Activated T-helper 1 cell treated with anti-CD3 and anti-CD28 coated beads, Interleukin-12 subunit alpha, Interleukin-12 subunit beta, Interleukin-2, Interleukin-4 antibody, amounts not matched to agents 30 ng/mL and 10 ng/mL and 1 ng/mL, durations not matched to agents 14 hours and 24 hours and 36 hours (primary cell): Measurements from ENCODE around the gene PPIP5K2. TPM values are rescaled to one million over a fixed set of nuclear protein-coding genes. Genes with fewer than 3 reads are reported as not detected.
"Not testable (repeated sequence)": the region's sequence is repeated elsewhere in the genome, so short reads cannot be mapped to it uniquely, and the experiment has no call there.

Experiments used
- DNase-seq: peaks from one replicate; pipeline ENCODE4 v3.0.0; 2021; ENCODE audit warnings: low spot score
- H3K27ac Mint-ChIP-seq: one replicate; pipeline ENCODE4 v1.8.0; 2021; ENCODE audit warnings: mild to moderate bottlenecking, mixed read lengths
- H3K27me3 Mint-ChIP-seq: one replicate; pipeline ENCODE4 v1.8.0; 2022; ENCODE audit warnings: mild to moderate bottlenecking, moderate library complexity, mixed read lengths; ENCODE audit not compliant: insufficient read depth
- H3K36me3 Mint-ChIP-seq: one replicate; pipeline ENCODE4 v1.8.0; 2021; ENCODE audit warnings: low read depth, mixed read lengths
- H3K4me1 Mint-ChIP-seq: one replicate; pipeline ENCODE4 v1.8.0; 2021; ENCODE audit warnings: low read depth, mixed read lengths
- H3K4me3 Mint-ChIP-seq: one replicate; pipeline ENCODE4 v1.8.0; 2021; ENCODE audit warnings: mild to moderate bottlenecking, moderate library complexity, mixed read lengths
- H3K9me3 Mint-ChIP-seq: one replicate; pipeline ENCODE4 v1.8.0; 2021; ENCODE audit warnings: mixed read lengths
- intact Hi-C: fragments of 100-400 bp; cut with micrococcal nuclease; formaldehyde crosslinking; loops from one replicate; pipeline ENCODE4 v1.15.1; 2024
- total RNA-seq: library from RNA; stranded (reverse); gene quantifications from 2 replicates; pipeline ENCODE4 v1.2.3, GENCODE V29; 2022

Gene PPIP5K2
- total RNA-seq, 1 donor from 2014 or later: 47.6 TPM

GRCh38 chr5:103132684-103133083, 12.6 kb downstream of the PPIP5K2 start:
- Mint-ChIP-seq H3K9me3 (no peaks in the 10 kb centered on the region), H3K4me1 (peaks cover 29% of the 10 kb centered on the region), H3K4me3 (no peak overlapping the region), H3K27me3 (no peaks in the 10 kb centered on the region), H3K36me3 (peaks cover 17% of the 10 kb centered on the region), H3K27ac (no peak overlapping the region)
- intact Hi-C loops: no loop called here
- no peak for DNase-seq

- no peak for DNase-seq
- intact Hi-C loops: no loop called here
- Mint-ChIP-seq H3K9me3 (no peaks in the 10 kb centered on the region), H3K4me1 (peaks cover 28% of the 10 kb centered on the region), H3K4me3 (no peak overlapping the region), H3K27me3 (no peaks in the 10 kb centered on the region), H3K27ac (no peak overlapping the region), H3K36me3 (peaks cover 17% of the 10 kb centered on the region)
Measured at GRCh38 chr5:103133231-103133630, 13.1 kb downstream of the PPIP5K2 start.

GRCh38 chr5:103135461-103135860, 15.4 kb downstream of the PPIP5K2 start:
- peaks cover 19% of the 10 kb centered on the region for H3K4me1 Mint-ChIP-seq
- H3K4me3 Mint-ChIP-seq: no peak overlapping the region
- peaks cover 19% of the 10 kb centered on the region for H3K36me3 Mint-ChIP-seq
- H3K27ac Mint-ChIP-seq: no peak overlapping the region
- DNase-seq: no peak
- no peaks in the 10 kb centered on the region for H3K27me3 Mint-ChIP-seq
- H3K9me3 Mint-ChIP-seq: no peaks in the 10 kb centered on the region
- intact Hi-C loops: loop anchor here (5.0 kb wide), 2 partner anchors 193 to 268 kb away; no protein-coding TSS in a partner anchor

- Mint-ChIP-seq H3K4me1 (peaks cover 7% of the 10 kb centered on the region), H3K9me3 (no peaks in the 10 kb centered on the region), H3K36me3 (peaks cover 8% of the 10 kb centered on the region), H3K27me3 (no peaks in the 10 kb centered on the region), H3K27ac (no peak overlapping the region), H3K4me3 (no peak overlapping the region)
- intact Hi-C loops: loop anchor here (2.0 to 5.0 kb wide), 4 partner anchors 97 to 271 kb away; no protein-coding TSS in a partner anchor
- no peak for DNase-seq
Measured at GRCh38 chr5:103138202-103138690, 18.1 kb downstream of the PPIP5K2 start.

- H3K9me3 Mint-ChIP-seq: no peaks in the 10 kb centered on the region
- DNase-seq: peak; percentile 61
- H3K4me3 Mint-ChIP-seq: no peak overlapping the region
- H3K36me3 Mint-ChIP-seq: peaks cover 8% of the 10 kb centered on the region
- no peaks in the 10 kb centered on the region for H3K27me3 Mint-ChIP-seq
- H3K4me1 Mint-ChIP-seq: peaks cover 5% of the 10 kb centered on the region
- intact Hi-C loops: loop anchor here (1.0 to 5.0 kb wide), 10 partner anchors 19 to 603 kb away; partner anchors contain the start of genes GIN1 and PPIP5K2
- H3K27ac Mint-ChIP-seq: no peak overlapping the region
Measured at GRCh38 chr5:103139264-103139865, 19.3 kb downstream of the PPIP5K2 start.

- H3K9me3 Mint-ChIP-seq, H3K27me3 Mint-ChIP-seq, H3K36me3 Mint-ChIP-seq, H3K27ac Mint-ChIP-seq, DNase-seq, H3K4me3 Mint-ChIP-seq, H3K4me1 Mint-ChIP-seq, intact Hi-C loops: not testable (repeated sequence)
Measured at GRCh38 chr5:103142132-103142531, 22.0 kb downstream of the PPIP5K2 start.

GRCh38 chr5:103145196-103145595, 25.1 kb downstream of the PPIP5K2 start:
- Mint-ChIP-seq H3K9me3 (no peaks in the 10 kb centered on the region), H3K4me3 (no peak overlapping the region), H3K36me3 (no peaks in the 10 kb centered on the region), H3K27me3 (no peaks in the 10 kb centered on the region), H3K27ac (no peak overlapping the region), H3K4me1 (no peaks in the 10 kb centered on the region)
- no peak for DNase-seq
- intact Hi-C loops: no loop called here

- DNase-seq: no peak
- Mint-ChIP-seq H3K36me3 (peaks cover 3% of the 10 kb centered on the region), H3K4me3 (no peak overlapping the region), H3K27ac (no peak overlapping the region), H3K9me3 (no peaks in the 10 kb centered on the region), H3K27me3 (no peaks in the 10 kb centered on the region), H3K4me1 (no peaks in the 10 kb centered on the region)
- intact Hi-C loops: no loop called here
Measured at GRCh38 chr5:103148213-103148612, 28.1 kb downstream of the PPIP5K2 start.

- H3K4me3 Mint-ChIP-seq: no peak overlapping the region
Measured at GRCh38 chr5:103151156-103151555, 31.1 kb downstream of the PPIP5K2 start.

GRCh38 chr5:103166706-103167105, 46.6 kb downstream of the PPIP5K2 start:
- no peak overlapping the region for H3K27ac Mint-ChIP-seq
- no peaks in the 10 kb centered on the region for H3K9me3 Mint-ChIP-seq
- H3K36me3 Mint-ChIP-seq: peaks cover 14% of the 10 kb centered on the region
- H3K4me3 Mint-ChIP-seq: no peak overlapping the region
- H3K27me3 Mint-ChIP-seq: no peaks in the 10 kb centered on the region
- H3K4me1 Mint-ChIP-seq: no peaks in the 10 kb centered on the region
- no peak for DNase-seq
- intact Hi-C loops: no loop called here

More at GRCh38 chr5:103151156-103151555, 31.1 kb downstream of the PPIP5K2 start:
- no peaks in the 10 kb centered on the region for H3K9me3 Mint-ChIP-seq
- no peak overlapping the region for H3K27ac Mint-ChIP-seq
- DNase-seq: no peak
- intact Hi-C loops: no loop called here
- no peaks in the 10 kb centered on the region for H3K27me3 Mint-ChIP-seq
- H3K4me1 Mint-ChIP-seq: no peaks in the 10 kb centered on the region
- peaks cover 10% of the 10 kb centered on the region for H3K36me3 Mint-ChIP-seq

GRCh38 chr5:103174147-103174546, 54.0 kb downstream of the PPIP5K2 start:
- Mint-ChIP-seq H3K4me3 (no peak overlapping the region), H3K9me3 (no peaks in the 10 kb centered on the region), H3K36me3 (peaks cover 3% of the 10 kb centered on the region), H3K27me3 (no peaks in the 10 kb centered on the region), H3K4me1 (no peaks in the 10 kb centered on the region), H3K27ac (no peak overlapping the region)
- no peak for DNase-seq
- intact Hi-C loops: no loop called here

DNA sequence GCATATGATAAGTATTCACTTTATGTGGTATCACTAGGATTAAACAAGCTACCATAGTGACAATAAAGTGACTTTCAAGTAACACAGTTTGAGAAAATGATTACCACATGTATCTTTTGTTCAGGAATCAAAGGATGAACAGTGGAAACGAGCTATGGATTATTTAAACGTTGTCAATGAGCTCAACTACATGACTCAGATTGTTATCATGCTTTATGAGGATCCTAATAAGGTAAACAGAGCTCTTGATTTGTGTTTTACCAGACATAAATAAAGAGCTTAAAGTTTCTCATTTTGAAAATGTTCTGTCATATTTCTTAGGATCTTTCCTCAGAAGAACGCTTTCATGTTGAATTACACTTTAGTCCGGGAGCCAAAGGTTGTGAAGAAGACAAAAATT, 57.4 kb downstream of the PPIP5K2 start:
- H3K4me1 Mint-ChIP-seq: no peaks in the 10 kb centered on the region
- peaks cover 12% of the 10 kb centered on the region for H3K36me3 Mint-ChIP-seq
- H3K9me3 Mint-ChIP-seq: no peaks in the 10 kb centered on the region
- intact Hi-C loops: no loop called here
- no peak for DNase-seq
- H3K27me3 Mint-ChIP-seq: no peaks in the 10 kb centered on the region
- H3K27ac Mint-ChIP-seq: no peak overlapping the region
- H3K4me3 Mint-ChIP-seq: no peak overlapping the region

- no peak for DNase-seq
- H3K27ac Mint-ChIP-seq: no peak overlapping the region
- H3K36me3 Mint-ChIP-seq: peaks cover 13% of the 10 kb centered on the region
- intact Hi-C loops: no loop called here
- no peaks in the 10 kb centered on the region for H3K27me3 Mint-ChIP-seq
- no peaks in the 10 kb centered on the region for H3K9me3 Mint-ChIP-seq
- H3K4me3 Mint-ChIP-seq: no peak overlapping the region
- H3K4me1 Mint-ChIP-seq: no peaks in the 10 kb centered on the region
Measured at GRCh38 chr5:103178167-103178566, 58.1 kb downstream of the PPIP5K2 start.

DNA sequence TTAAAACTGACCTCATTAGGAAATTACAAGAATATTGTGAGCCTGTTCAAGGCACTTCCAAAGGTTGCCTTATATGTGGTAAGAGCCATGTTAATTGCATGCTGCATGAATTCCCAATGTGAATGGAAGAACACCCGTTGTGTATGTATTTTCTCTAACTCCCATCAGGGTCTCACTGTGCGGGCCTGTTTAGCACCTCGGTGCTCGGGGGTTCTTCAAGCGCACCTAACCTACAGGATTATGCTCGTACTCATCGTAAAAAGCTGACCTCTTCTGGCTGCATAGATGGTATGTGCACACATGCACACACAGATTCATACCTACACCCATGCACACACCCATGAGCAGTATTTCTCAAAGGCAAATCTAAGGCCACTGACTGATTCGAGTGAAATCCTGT, 66.1 kb downstream of the PPIP5K2 start:
- no peak for DNase-seq
- intact Hi-C loops: no loop called here
- H3K27ac Mint-ChIP-seq: no peak overlapping the region
- peaks cover 15% of the 10 kb centered on the region for H3K4me1 Mint-ChIP-seq
- no peaks in the 10 kb centered on the region for H3K27me3 Mint-ChIP-seq
- H3K36me3 Mint-ChIP-seq: peaks cover 31% of the 10 kb centered on the region
- no peak overlapping the region for H3K4me3 Mint-ChIP-seq
- H3K9me3 Mint-ChIP-seq: no peaks in the 10 kb centered on the region
